ENCODE data around the gene LRCH4. TPM values are rescaled to one million over a fixed set of nuclear protein-coding genes. Genes with fewer than 3 reads are reported as not detected.
"Not testable (repeated sequence)": the region's sequence is repeated elsewhere in the genome, so short reads cannot be mapped to it uniquely, and the experiment has no call there.

The LRCH4 gene
- total RNA-seq, 2 donors from 2014 or later = 28.2 to 32.6 TPM

GRCh38 chr7:100538654-100539435 is 47.1 kb downstream of the LRCH4 start, which contains the start of gene AGFG2:
Gene AGFG2, plus strand, starts transcription at chr7:100539203. Its CDS starts 144 bp downstream, at chr7:100539347.
- intact Hi-C loops (cut with DNase I) = no loop called here
- peak; percentile 100 for DNase-seq
- peak; percentile 99 to 100 for ATAC-seq

GRCh38 chr7:100538348-100538653 is 47.6 kb downstream of the LRCH4 start:
- intact Hi-C loops (cut with DNase I) = no loop called here
- DNase-seq (no peak), ATAC-seq (no peak)

- intact Hi-C loops (cut with DNase I); ATAC-seq; DNase-seq: not testable (repeated sequence)
Measured at GRCh38 chr7:100536695-100537094, 49.2 kb downstream of the LRCH4 start.

- DNase-seq; intact Hi-C loops (cut with DNase I); ATAC-seq: not testable (repeated sequence)
Measured at GRCh38 chr7:100535982-100536381, 49.9 kb downstream of the LRCH4 start.

- DNase-seq (no peak), ATAC-seq (no peak)
- intact Hi-C loops (cut with DNase I) = no loop called here
Measured at GRCh38 chr7:100532165-100533022, 53.5 kb downstream of the LRCH4 start.

- DNase-seq; ATAC-seq; intact Hi-C loops (cut with DNase I): not testable (repeated sequence)
Measured at GRCh38 chr7:100528108-100528866, 57.6 kb downstream of the LRCH4 start.

Other genes starting within 250 kb of the LRCH4 start
- 10 to 100 TPM; 11.6 to 12.5 TPM for gene PILRB, start 228.0 kb downstream of the LRCH4 start, total RNA-seq
- gene PILRA, start 212.6 kb downstream of the LRCH4 start, total RNA-seq = 1 to 10 TPM; 3.7 to 6.5 TPM
- 1 to 10 TPM; 3.6 to 4.9 TPM for gene ZCWPW1, start 157.4 kb downstream of the LRCH4 start, total RNA-seq
- 10 to 100 TPM; 20.9 to 23.9 TPM for gene MEPCE, start 156.3 kb downstream of the LRCH4 start, total RNA-seq
- gene PPP1R35, start 149.6 kb downstream of the LRCH4 start, total RNA-seq = 10 to 100 TPM; 15.5 to 19.8 TPM
- gene SPACDR, start 121.9 kb downstream of the LRCH4 start, total RNA-seq = under 1 TPM; 0.38 to 0.73 TPM
- 10 to 100 TPM; 31.3 to 36.2 TPM for gene TSC22D4, start 106.9 kb downstream of the LRCH4 start, total RNA-seq
- under 1 TPM; 0.59 to 0.97 TPM for gene NYAP1, start 102.2 kb downstream of the LRCH4 start, total RNA-seq
- 10 to 100 TPM; 21.0 to 24.3 TPM for gene AGFG2, start 46.9 kb downstream of the LRCH4 start, total RNA-seq
- 1 to 10 TPM in 1 of 2 donors, under 1 TPM in 1; 0.58 to 1.5 TPM for gene SAP25, start 12.2 kb downstream of the LRCH4 start, total RNA-seq
- under 1 TPM; 0.31 to 0.62 TPM for gene FBXO24, start 199 bp upstream of the LRCH4 start, total RNA-seq
- gene PCOLCE, start 16.2 kb upstream of the LRCH4 start, total RNA-seq = 10 to 100 TPM; 51.8 to 96.5 TPM
- gene MOSPD3, start 26.4 kb upstream of the LRCH4 start, total RNA-seq = 10 to 100 TPM; 11.0 to 13.3 TPM
- gene TFR2, start 55.4 kb upstream of the LRCH4 start, total RNA-seq = under 1 TPM; 0.29 to 0.79 TPM
- not detected for gene ACTL6B, start 70.3 kb upstream of the LRCH4 start, total RNA-seq
- 100 to 1,000 TPM; 125 to 153 TPM for gene GNB2, start 87.6 kb upstream of the LRCH4 start, total RNA-seq
- gene GIGYF1, start 108.1 kb upstream of the LRCH4 start, total RNA-seq = 10 to 100 TPM; 25.8 to 31.0 TPM
- gene POP7, start 120.0 kb upstream of the LRCH4 start, total RNA-seq = 10 to 100 TPM; 23.2 to 29.0 TPM
- not detected for gene EPO, start 134.3 kb upstream of the LRCH4 start, total RNA-seq
- gene ZAN, start 147.5 kb upstream of the LRCH4 start, total RNA-seq = not detected
- gene EPHB4, start 241.4 kb upstream of the LRCH4 start, total RNA-seq = 10 to 100 TPM; 27.5 to 46.8 TPM

All from left cardiac atrium (tissue), 4 donors.